MM.1S (cell line): ENCODE results near the gene SMIM22.
"Not testable (repeated sequence)": the region's sequence is repeated elsewhere in the genome, so short reads cannot be mapped to it uniquely, and the experiment has no call there.

Experiments used
- DNase-seq: peaks from one replicate; pipeline ENCODE4 v3.0.0-alpha.2; 2015
- H2AFZ ChIP-seq: fragments of 300-600 bp; sonication (generic); 2 replicates; pipeline ENCODE4 v1.6.0; 2016; ENCODE audit warnings: antibody characterized with exemption, low read length
- H3F3A ChIP-seq: fragments of 300-600 bp; sonication (generic); 2 replicates; pipeline ENCODE4 v1.6.1; 2016; ENCODE audit warnings: mild to moderate bottlenecking, antibody characterized with exemption, low read length, moderate library complexity, mixed read lengths; ENCODE audit not compliant: insufficient read depth
- H3K27ac ChIP-seq: fragments of 300-600 bp; sonication (generic); 2 replicates; pipeline ENCODE4 v1.5.1; 2016; ENCODE audit warnings: mild to moderate bottlenecking, low read length
- H3K27me3 ChIP-seq: fragments of 300-600 bp; sonication (generic); replicated peaks from 2 replicates; pipeline ENCODE4 v1.6.0; 2016; ENCODE audit warnings: low read length; ENCODE audit not compliant: insufficient read depth
- H3K36me3 ChIP-seq: fragments of 300-600 bp; sonication (generic); replicated peaks from 2 replicates; pipeline ENCODE4 v1.6.1; 2016; ENCODE audit warnings: mild to moderate bottlenecking, low read length, mixed read lengths; ENCODE audit not compliant: insufficient read depth
- H3K4me1 ChIP-seq: fragments of 300-600 bp; sonication (generic); 2 replicates; pipeline ENCODE4 v1.6.1; 2016; ENCODE audit warnings: low read length, mixed read lengths
- H3K4me2 ChIP-seq: fragments of 300-600 bp; sonication (generic); 2 replicates; pipeline ENCODE4 v1.6.0; 2016; ENCODE audit warnings: low read depth, low read length
- H3K4me3 ChIP-seq: fragments of 300-600 bp; sonication (generic); 2 replicates; pipeline ENCODE4 v1.5.1; 2016; ENCODE audit warnings: low read length, mixed read lengths
- H3K79me2 ChIP-seq: fragments of 300-600 bp; sonication (generic); 2 replicates; pipeline ENCODE4 v1.6.1; 2016; ENCODE audit warnings: mixed run types, low read length, mixed read lengths
- H3K9ac ChIP-seq: fragments of 300-600 bp; sonication (generic); 2 replicates; pipeline ENCODE4 v1.6.1; 2016; ENCODE audit warnings: low read length, mixed read lengths
- H3K9me2 ChIP-seq: fragments of 300-600 bp; sonication (generic); replicated peaks from 2 replicates; pipeline ENCODE4 v1.6.1; 2016; ENCODE audit warnings: mild to moderate bottlenecking, low read length, mixed read lengths; ENCODE audit not compliant: insufficient read depth
- H3K9me3 ChIP-seq: fragments of 300-600 bp; sonication (generic); replicated peaks from 2 replicates; pipeline ENCODE4 v1.6.1; 2016; ENCODE audit warnings: mild to moderate bottlenecking, low read length, mixed read lengths; ENCODE audit not compliant: insufficient read depth
- H4K20me1 ChIP-seq: fragments of 300-600 bp; sonication (generic); 2 replicates; pipeline ENCODE4 v1.6.1; 2016; ENCODE audit warnings: mild to moderate bottlenecking, low read length, moderate library complexity, mixed read lengths; ENCODE audit not compliant: insufficient read depth
- EZH2 ChIP-seq: fragments of 300-600 bp; sonication (generic); optimal IDR thresholded peaks from 2 replicates; pipeline ENCODE3; 2017; ENCODE audit warnings: low read depth, mild to moderate bottlenecking, antibody characterized with exemption, low read length, mixed read lengths
- EZH2phosphoT487 ChIP-seq: fragments of 300-600 bp; sonication (generic); IDR thresholded peaks from 2 replicates; pipeline ENCODE4 v1.6.1; 2018; ENCODE audit warnings: antibody characterized with exemption, low read length
- TF ChIP-seq, protein P1 (sequence below): fragments of 300-600 bp; sonication (generic); IDR thresholded peaks from 2 replicates; pipeline ENCODE4 v1.5.1; 2016; ENCODE audit warnings: antibody characterized with exemption, low read length, mixed read lengths

SMIM22 gene

GRCh38 chr16:4778050-4778392, 17.1 kb upstream of the SMIM22 start:
- Histone ChIP-seq H3K9me2 (no peaks in the 10 kb centered on the region), H3K4me3 (no peak overlapping the region), H3K27me3 (0 out of 2 replicates have a peak, but pooled peaks cover 5% of the 10 kb centered on the region), H3K4me1 (no peaks in the 10 kb centered on the region), H3K9me3 (no peaks in the 10 kb centered on the region), H4K20me1 (no peaks in the 10 kb centered on the region), H2AFZ (no peak overlapping the region), H3F3A (no peaks in the 10 kb centered on the region), H3K27ac (no peak overlapping the region), H3K9ac (no peak overlapping the region), H3K36me3 (no peaks in the 10 kb centered on the region), H3K79me2 (no peaks in the 10 kb centered on the region), H3K4me2 (no peak overlapping the region)
- no peak for DNase-seq
- TF ChIP-seq EZH2, result no peak
- TF ChIP-seq EZH2phosphoT487, result no peak
- TF ChIP-seq, protein P1, sequence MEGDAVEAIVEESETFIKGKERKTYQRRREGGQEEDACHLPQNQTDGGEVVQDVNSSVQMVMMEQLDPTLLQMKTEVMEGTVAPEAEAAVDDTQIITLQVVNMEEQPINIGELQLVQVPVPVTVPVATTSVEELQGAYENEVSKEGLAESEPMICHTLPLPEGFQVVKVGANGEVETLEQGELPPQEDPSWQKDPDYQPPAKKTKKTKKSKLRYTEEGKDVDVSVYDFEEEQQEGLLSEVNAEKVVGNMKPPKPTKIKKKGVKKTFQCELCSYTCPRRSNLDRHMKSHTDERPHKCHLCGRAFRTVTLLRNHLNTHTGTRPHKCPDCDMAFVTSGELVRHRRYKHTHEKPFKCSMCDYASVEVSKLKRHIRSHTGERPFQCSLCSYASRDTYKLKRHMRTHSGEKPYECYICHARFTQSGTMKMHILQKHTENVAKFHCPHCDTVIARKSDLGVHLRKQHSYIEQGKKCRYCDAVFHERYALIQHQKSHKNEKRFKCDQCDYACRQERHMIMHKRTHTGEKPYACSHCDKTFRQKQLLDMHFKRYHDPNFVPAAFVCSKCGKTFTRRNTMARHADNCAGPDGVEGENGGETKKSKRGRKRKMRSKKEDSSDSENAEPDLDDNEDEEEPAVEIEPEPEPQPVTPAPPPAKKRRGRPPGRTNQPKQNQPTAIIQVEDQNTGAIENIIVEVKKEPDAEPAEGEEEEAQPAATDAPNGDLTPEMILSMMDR, result no peak

GRCh38 chr16:4780235-4780634, 14.9 kb upstream of the SMIM22 start:
- Histone ChIP-seq H3K27me3 (0 out of 2 replicates have a peak, but pooled peaks cover 1% of the 10 kb centered on the region), H3K9me3 (no peaks in the 10 kb centered on the region), H3K27ac (no peak overlapping the region), H3K4me1 (no peaks in the 10 kb centered on the region), H3K4me2 (no peak overlapping the region), H3K36me3 (no peaks in the 10 kb centered on the region), H4K20me1 (no peaks in the 10 kb centered on the region), H3K4me3 (no peak overlapping the region), H3K9ac (no peak overlapping the region), H3F3A (no peaks in the 10 kb centered on the region), H2AFZ (no peak overlapping the region), H3K9me2 (no peaks in the 10 kb centered on the region), H3K79me2 (no peaks in the 10 kb centered on the region)
- TF ChIP-seq EZH2 (no peak), EZH2phosphoT487 (no peak)
- DNase-seq, result no peak

DNA sequence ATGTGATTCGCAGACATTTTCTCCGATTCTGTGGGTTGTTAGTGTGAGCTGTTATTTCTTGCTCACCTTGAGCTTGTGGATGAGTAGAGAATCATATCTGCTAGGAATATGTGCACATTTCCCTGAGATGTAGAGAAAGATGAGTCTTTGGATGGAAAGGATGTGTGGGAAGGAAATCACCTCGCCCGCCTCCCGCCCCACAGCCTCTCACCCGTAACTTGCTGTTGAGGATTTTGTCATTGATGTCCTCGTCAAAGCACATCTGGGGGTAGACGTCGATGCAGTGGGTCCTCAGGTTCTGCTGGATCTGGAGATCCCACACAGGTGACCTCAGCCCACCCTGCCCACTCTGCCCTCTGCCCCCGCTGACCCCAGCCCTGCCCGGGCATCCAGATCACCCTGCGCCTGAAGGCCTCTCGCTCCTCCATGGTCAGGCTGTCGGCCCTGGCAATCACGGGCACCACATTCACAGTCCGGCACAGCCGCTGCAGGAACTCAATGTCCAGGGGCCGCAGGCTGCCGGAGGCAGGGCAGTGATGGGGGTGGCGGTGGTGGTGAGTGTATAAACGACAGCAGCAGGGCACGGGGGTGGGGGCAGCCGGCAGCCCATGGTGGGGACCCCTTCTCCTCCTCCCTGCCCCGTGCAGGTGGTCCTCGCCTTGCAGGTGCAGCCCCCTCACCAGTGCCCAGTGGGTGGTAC, 11.8 kb upstream of the SMIM22 start:
- no peak overlapping the region for H3K4me3 ChIP-seq
- no peaks in the 10 kb centered on the region for H3F3A ChIP-seq
- no peak overlapping the region for H3K4me2 ChIP-seq
- no peaks in the 10 kb centered on the region for H3K9me2 ChIP-seq
- H3K27me3 ChIP-seq, result no peaks in the 10 kb centered on the region
- TF ChIP-seq, protein P1, result no peak
- TF ChIP-seq EZH2phosphoT487 (no peak), EZH2 (no peak)
- no peak for DNase-seq
- H2AFZ ChIP-seq, result no peak overlapping the region
- H3K4me1 ChIP-seq, result no peaks in the 10 kb centered on the region
- no peaks in the 10 kb centered on the region for H4K20me1 ChIP-seq
- no peaks in the 10 kb centered on the region for H3K79me2 ChIP-seq
- H3K36me3 ChIP-seq, result no peaks in the 10 kb centered on the region
- no peak overlapping the region for H3K27ac ChIP-seq
- no peaks in the 10 kb centered on the region for H3K9me3 ChIP-seq
- no peak overlapping the region for H3K9ac ChIP-seq

DNA sequence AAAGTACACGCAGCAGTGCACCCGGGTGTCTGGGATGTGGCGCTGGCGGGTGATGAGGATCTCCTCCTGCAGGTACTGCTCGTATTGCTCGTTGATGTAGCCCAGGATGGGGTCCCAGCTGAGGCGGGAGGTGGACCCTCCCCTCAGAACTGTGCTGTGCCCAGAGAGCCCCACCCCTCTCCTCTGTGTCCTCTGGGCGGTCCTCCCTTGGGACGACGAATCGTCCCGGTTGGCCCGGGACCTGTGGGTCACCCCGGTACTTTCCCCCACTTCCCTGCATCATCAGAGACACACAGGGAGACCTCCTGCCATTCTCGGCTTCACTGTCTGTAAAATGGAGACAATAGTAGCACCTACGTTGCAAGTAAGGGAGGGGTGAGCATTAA, 11.2 kb upstream of the SMIM22 start:
- Histone ChIP-seq H3K4me2 (no peak overlapping the region), H3K79me2 (no peaks in the 10 kb centered on the region), H4K20me1 (no peaks in the 10 kb centered on the region), H3K27me3 (no peaks in the 10 kb centered on the region), H2AFZ (no peak overlapping the region), H3K4me1 (no peaks in the 10 kb centered on the region), H3K4me3 (no peak overlapping the region), H3K9me3 (no peaks in the 10 kb centered on the region), H3K27ac (no peak overlapping the region), H3K36me3 (no peaks in the 10 kb centered on the region), H3K9ac (no peak overlapping the region), H3K9me2 (no peaks in the 10 kb centered on the region), H3F3A (no peaks in the 10 kb centered on the region)
- DNase-seq, result no peak
- TF ChIP-seq, protein P1, result no peak
- TF ChIP-seq EZH2phosphoT487, result no peak
- TF ChIP-seq EZH2, result no peak

GRCh38 chr16:4784444-4784987, 10.7 kb upstream of the SMIM22 start:
- H3K27me3 ChIP-seq, H3K4me1 ChIP-seq, H3K79me2 ChIP-seq, H3K4me3 ChIP-seq, H3K9ac ChIP-seq, DNase-seq, H3F3A ChIP-seq, H3K9me3 ChIP-seq, H3K27ac ChIP-seq, H4K20me1 ChIP-seq, H3K9me2 ChIP-seq, H2AFZ ChIP-seq, H3K4me2 ChIP-seq, H3K36me3 ChIP-seq: not testable (repeated sequence)
